ENCODE data around the gene C10orf53.

Gene C10orf53

GRCh38 chr10:49682879-49683278 lies 3.4 kb downstream of the C10orf53 start:
- H3K4me1 ChIP-seq (ENCODE audit: insufficient read depth, low read length, poor library complexity, severe bottlenecking), result no peaks in the 10 kb centered on the region
- H3K9ac ChIP-seq (ENCODE audit: low read depth, low read length, poor library complexity, severe bottlenecking), result no peak overlapping the region
- TF ChIP-seq CTCF (conservative IDR thresholded peaks at IDR 0.05; ENCODE audit: low read length) (no peak), EZH2phosphoT487 (IDR thresholded peaks at IDR 0.05; ENCODE audit: borderline replicate concordance) (no peak)
- no peaks in the 10 kb centered on the region for H3K27me3 ChIP-seq (ENCODE audit: insufficient read depth, low read length, poor library complexity, severe bottlenecking)
- H3F3A ChIP-seq (ENCODE audit: low read depth), result no peaks in the 10 kb centered on the region
- H3K4me3 ChIP-seq (ENCODE audit: low read length, poor library complexity, severe bottlenecking), result no peak overlapping the region
- H3K9me3 ChIP-seq (ENCODE audit: insufficient read depth, low read depth, low read length), result peaks cover 8% of the 10 kb centered on the region; the same call in 1 of the 2 replicates
- no peak overlapping the region for H3K4me2 ChIP-seq (ENCODE audit: low read depth, low read length, poor library complexity, severe bottlenecking)
- no peaks in the 10 kb centered on the region for H3K79me2 ChIP-seq (ENCODE audit: insufficient read depth, low read length)
- no peaks in the 10 kb centered on the region for H3K9me2 ChIP-seq (replicated peaks; ENCODE audit: low read depth, low read length)
- H4K20me1 ChIP-seq (ENCODE audit: insufficient read depth, low read length, poor library complexity, severe bottlenecking), result no peaks in the 10 kb centered on the region
- H2AFZ ChIP-seq (ENCODE audit: low read length), result no peak overlapping the region
- no peaks in the 10 kb centered on the region for H3K36me3 ChIP-seq (ENCODE audit: insufficient read depth, low read length)

GRCh38 chr10:49686651-49687050 lies 7.2 kb downstream of the C10orf53 start:
- no peaks in the 10 kb centered on the region for H3F3A ChIP-seq (ENCODE audit: low read depth)
- no peak overlapping the region for H3K4me3 ChIP-seq (ENCODE audit: low read length, poor library complexity, severe bottlenecking)
- H2AFZ ChIP-seq (ENCODE audit: low read length), result no peak overlapping the region
- H3K27me3 ChIP-seq (ENCODE audit: insufficient read depth, low read length, poor library complexity, severe bottlenecking), result no peaks in the 10 kb centered on the region
- no peak overlapping the region for H3K9ac ChIP-seq (ENCODE audit: low read depth, low read length, poor library complexity, severe bottlenecking)
- H3K4me2 ChIP-seq (ENCODE audit: low read depth, low read length, poor library complexity, severe bottlenecking), result no peak overlapping the region
- H4K20me1 ChIP-seq (ENCODE audit: insufficient read depth, low read length, poor library complexity, severe bottlenecking), result no peaks in the 10 kb centered on the region
- peaks cover 5% of the 10 kb centered on the region; the same call in 1 of the 2 replicates for H3K9me3 ChIP-seq (ENCODE audit: insufficient read depth, low read depth, low read length)
- H3K36me3 ChIP-seq (ENCODE audit: insufficient read depth, low read length), result no peaks in the 10 kb centered on the region
- TF ChIP-seq CTCF (conservative IDR thresholded peaks at IDR 0.05; ENCODE audit: low read length) (no peak), EZH2phosphoT487 (IDR thresholded peaks at IDR 0.05; ENCODE audit: borderline replicate concordance) (no peak)
- no peaks in the 10 kb centered on the region for H3K4me1 ChIP-seq (ENCODE audit: insufficient read depth, low read length, poor library complexity, severe bottlenecking)
- no peaks in the 10 kb centered on the region for H3K79me2 ChIP-seq (ENCODE audit: insufficient read depth, low read length)
- H3K9me2 ChIP-seq (replicated peaks; ENCODE audit: low read depth, low read length), result no peaks in the 10 kb centered on the region

- no peaks in the 10 kb centered on the region for H3F3A ChIP-seq (ENCODE audit: low read depth)
- no peak overlapping the region for H2AFZ ChIP-seq (ENCODE audit: low read length)
- no peak overlapping the region for H3K4me2 ChIP-seq (ENCODE audit: low read depth, low read length, poor library complexity, severe bottlenecking)
- no peak overlapping the region for H3K4me3 ChIP-seq (ENCODE audit: low read length, poor library complexity, severe bottlenecking)
- no peaks in the 10 kb centered on the region for H3K9me2 ChIP-seq (replicated peaks; ENCODE audit: low read depth, low read length)
- TF ChIP-seq CTCF (conservative IDR thresholded peaks at IDR 0.05; ENCODE audit: low read length), result no peak
- no peak for TF ChIP-seq EZH2phosphoT487 (IDR thresholded peaks at IDR 0.05; ENCODE audit: borderline replicate concordance)
- H3K79me2 ChIP-seq (ENCODE audit: insufficient read depth, low read length), result no peaks in the 10 kb centered on the region
- no peaks in the 10 kb centered on the region for H3K27me3 ChIP-seq (ENCODE audit: insufficient read depth, low read length, poor library complexity, severe bottlenecking)
- H3K36me3 ChIP-seq (ENCODE audit: insufficient read depth, low read length), result no peaks in the 10 kb centered on the region
- no peaks in the 10 kb centered on the region for H3K4me1 ChIP-seq (ENCODE audit: insufficient read depth, low read length, poor library complexity, severe bottlenecking)
- peaks cover 3% of the 10 kb centered on the region; the same call in 1 of the 2 replicates for H3K9me3 ChIP-seq (ENCODE audit: insufficient read depth, low read depth, low read length)
- H4K20me1 ChIP-seq (ENCODE audit: insufficient read depth, low read length, poor library complexity, severe bottlenecking), result no peaks in the 10 kb centered on the region
- no peak overlapping the region for H3K9ac ChIP-seq (ENCODE audit: low read depth, low read length, poor library complexity, severe bottlenecking)
These were observed 8.9 kb downstream of the C10orf53 start for GRCh38 chr10:49688261-49688846.
